T-helper 17 cell (primary cell): ENCODE data around the gene SOAT1. TPM values are rescaled to one million over a fixed set of nuclear protein-coding genes. Genes with fewer than 3 reads are reported as not detected.
"Not testable (repeated sequence)": the region's sequence is repeated elsewhere in the genome, so short reads cannot be mapped to it uniquely, and the experiment has no call there.

Experiments
- ATAC-seq: fragments of 150-1000 bp; cut with Tn5 transposase; 2 replicates; pipeline ENCODE4 v1.10.0; 2021; ENCODE audit warnings: mild to moderate bottlenecking, moderate library complexity
- DNase-seq, 3 donors: peaks; one replicate each; pipeline versions ENCODE4 v3.0.0 to v3.0.0-alpha.2; 2020 to 2021
- H3K9me3 ChIP-seq: one replicate; pipeline ENCODE4 v1.7.0; 2013; ENCODE audit warnings: low read length, mild to moderate bottlenecking; ENCODE audit not compliant: control insufficient read depth, poor library complexity, severe bottlenecking
- H3K27ac Mint-ChIP-seq: one replicate; pipeline ENCODE4 v1.8.0; 2022; ENCODE audit warnings: mild to moderate bottlenecking, moderate library complexity, mixed read lengths
- H3K27me3 Mint-ChIP-seq: one replicate; pipeline ENCODE4 v1.8.0; 2022; ENCODE audit warnings: mixed read lengths
- H3K36me3 Mint-ChIP-seq: one replicate; pipeline ENCODE4 v1.8.0; 2022; ENCODE audit warnings: low read depth, mixed read lengths
- H3K4me1 Mint-ChIP-seq: one replicate; pipeline ENCODE4 v1.8.0; 2022; ENCODE audit warnings: mild to moderate bottlenecking, mixed read lengths
- H3K4me3 Mint-ChIP-seq: one replicate; pipeline ENCODE4 v1.8.0; 2022; ENCODE audit warnings: mild to moderate bottlenecking, moderate library complexity, mixed read lengths
- total RNA-seq, 4 donors: library from RNA in 2 of 4; stranded (reverse) in 2 of 4; gene quantifications; one replicate each; pipeline ENCODE4 v1.2.3 and lab custom pipeline; 2022 to 2026

Gene SOAT1
- total RNA-seq, 2 donors from 2014 or later: 35.4 to 38.7 TPM

DNA sequence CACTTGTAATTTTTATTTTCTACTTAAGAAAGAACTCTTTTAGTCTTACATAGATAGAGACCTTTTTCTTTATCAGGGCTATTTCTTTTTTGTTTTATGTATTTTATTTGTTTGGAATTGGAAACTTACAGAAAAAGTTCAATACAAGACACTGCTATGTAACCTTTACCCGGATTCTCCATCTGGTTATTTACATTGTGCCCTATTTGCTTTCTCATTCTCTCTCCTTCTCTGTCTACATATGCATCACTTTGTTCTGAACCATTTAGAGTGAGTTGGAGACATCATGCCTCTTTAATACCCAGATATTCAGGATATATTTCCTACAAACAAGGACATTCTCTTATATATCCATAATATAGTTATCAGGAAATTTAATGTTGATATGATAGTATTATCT, 90.4 kb downstream of the SOAT1 start:
- no peaks in the 10 kb centered on the region for H3K36me3 Mint-ChIP-seq
- ATAC-seq (no peak), DNase-seq (no peak)
- no peak overlapping the region for H3K4me3 Mint-ChIP-seq
- no peaks in the 10 kb centered on the region for H3K4me1 Mint-ChIP-seq
- H3K27ac Mint-ChIP-seq: no peak overlapping the region
- no peaks in the 10 kb centered on the region for H3K27me3 Mint-ChIP-seq
- no peaks in the 10 kb centered on the region for H3K9me3 ChIP-seq

DNA sequence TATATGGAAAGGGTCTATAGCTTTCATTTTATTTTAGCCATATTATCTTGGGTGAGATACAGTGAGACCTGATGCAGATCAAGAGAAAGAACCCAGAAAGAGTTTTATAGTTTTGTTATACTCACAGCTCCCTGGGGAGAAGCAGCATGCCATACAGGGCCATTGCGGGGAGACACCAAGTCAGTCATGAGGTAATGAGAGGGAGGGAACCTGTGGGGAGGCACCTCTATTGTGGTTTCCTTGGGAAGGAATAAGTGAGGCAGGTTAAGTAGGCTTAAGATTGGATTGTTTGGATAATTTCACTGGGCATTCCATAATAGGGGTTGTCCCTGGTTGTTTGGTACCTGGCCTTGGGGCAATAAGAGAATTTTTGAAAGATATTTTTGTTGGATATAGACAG, 91.9 kb downstream of the SOAT1 start:
- Mint-ChIP-seq H3K36me3 (no peaks in the 10 kb centered on the region), H3K4me1 (no peaks in the 10 kb centered on the region)

DNA sequence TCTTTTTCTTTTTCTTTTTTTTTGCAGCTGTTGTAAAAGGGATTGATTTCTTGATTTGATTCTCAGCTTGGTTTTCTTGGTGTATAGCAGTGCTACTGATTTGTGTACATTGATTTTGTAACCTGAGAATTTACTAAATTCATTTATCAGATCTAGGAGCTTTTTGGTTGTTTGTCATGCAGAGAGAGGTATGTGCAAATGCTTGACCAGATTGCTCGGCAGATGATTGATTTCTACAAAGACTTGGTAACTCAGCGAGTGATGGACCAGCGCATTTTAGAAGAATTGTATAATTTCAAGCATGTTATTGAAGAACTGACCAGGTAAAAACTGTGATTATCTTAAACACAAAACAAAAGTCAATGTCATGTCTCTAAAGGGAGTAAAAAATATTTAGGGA, 100.1 kb downstream of the SOAT1 start:
- no peak for ATAC-seq

More for the DNA sequence above, 91.9 kb downstream of the SOAT1 start:
- ATAC-seq (no peak), DNase-seq (no peak)
- Mint-ChIP-seq H3K27me3 (no peaks in the 10 kb centered on the region), H3K4me3 (no peak overlapping the region), H3K27ac (no peak overlapping the region)
- H3K9me3 ChIP-seq: no peaks in the 10 kb centered on the region

GRCh38 chr1:179399399-179399798, 105.8 kb downstream of the SOAT1 start:
- not testable (repeated sequence) for H3K27ac Mint-ChIP-seq, H3K4me3 Mint-ChIP-seq, H3K9me3 ChIP-seq, ATAC-seq, DNase-seq, H3K4me1 Mint-ChIP-seq, H3K36me3 Mint-ChIP-seq
- peaks cover 30% of the 10 kb centered on the region for H3K27me3 Mint-ChIP-seq

More for the DNA sequence above, 100.1 kb downstream of the SOAT1 start:
- peaks cover 20% of the 10 kb centered on the region for H3K27me3 Mint-ChIP-seq
- no peak for DNase-seq
- H3K4me3 Mint-ChIP-seq: no peak overlapping the region
- H3K4me1 Mint-ChIP-seq: no peaks in the 10 kb centered on the region
- no peak overlapping the region for H3K27ac Mint-ChIP-seq
- peaks cover 2% of the 10 kb centered on the region for H3K36me3 Mint-ChIP-seq
- H3K9me3 ChIP-seq: no peaks in the 10 kb centered on the region

Other genes starting within 250 kb of the SOAT1 start
- 10 to 100 TPM; 29.4 to 38.5 TPM for gene TOR3A, start 211.7 kb upstream of the SOAT1 start, total RNA-seq
- 10 to 100 TPM; 12.5 to 15.3 TPM for gene ABL2, start 64.1 kb upstream of the SOAT1 start, total RNA-seq
- 1 to 10 TPM; 1.1 to 1.7 TPM for gene AXDND1, start 72.2 kb downstream of the SOAT1 start, total RNA-seq